Activated T-cell treated with anti-CD3 and anti-CD28 coated beads, Interleukin-2, amount 50 U/mL, for 72 hours (primary cell): Measurements from ENCODE around the gene SKAP2. TPM values are rescaled to one million over a fixed set of nuclear protein-coding genes. Genes with fewer than 3 reads are reported as not detected.

Experiments used
- ATAC-seq, 2 donors: fragments of 150-1000 bp; cut with Tn5 transposase; replicated peaks in 1 of 2; 2 replicates each; pipeline ENCODE4 v1.10.0; 2021; ENCODE audit warnings: moderate library complexity in 2 of 2, mild to moderate bottlenecking in 1 of 2
- DNase-seq, 2 donors: peaks; one replicate each; pipeline ENCODE4 v3.0.0; 2021 to 2022; ENCODE audit warnings: mixed read lengths in 1 of 2
- H3K27ac Mint-ChIP-seq: one replicate; pipeline ENCODE4 v1.8.0; 2022; ENCODE audit warnings: mild to moderate bottlenecking, moderate library complexity, mixed read lengths
- H3K27me3 Mint-ChIP-seq: one replicate; pipeline ENCODE4 v1.8.0; 2022; ENCODE audit warnings: low read depth, mixed read lengths
- H3K36me3 Mint-ChIP-seq, 2 donors: one replicate each; pipeline ENCODE4 v1.8.0; 2022; ENCODE audit warnings: mixed read lengths in 2 of 2, mild to moderate bottlenecking in 1 of 2; ENCODE audit not compliant: insufficient read depth in 2 of 2
- H3K4me1 Mint-ChIP-seq: one replicate; pipeline ENCODE4 v1.8.0; 2022; ENCODE audit warnings: low read depth, mixed read lengths
- H3K4me3 Mint-ChIP-seq, 2 donors: one replicate each; pipeline ENCODE4 v1.8.0; 2022; ENCODE audit warnings: mild to moderate bottlenecking in 2 of 2, mixed read lengths in 2 of 2, moderate library complexity in 2 of 2
- H3K9me3 Mint-ChIP-seq, 2 donors: one replicate each; pipeline ENCODE4 v1.8.0; 2022; ENCODE audit warnings: mixed read lengths in 2 of 2
- total RNA-seq, 2 donors: library from RNA; stranded (reverse); gene quantifications; one replicate each; pipeline ENCODE4 v1.2.3, GENCODE V29; 2022

Gene SKAP2
- total RNA-seq, 2 donors from 2014 or later, result 9.7 to 22.4 TPM

GRCh38 chr7:26675143-26675887 is 189.1 kb downstream of the SKAP2 start:
- no peak for ATAC-seq
- Mint-ChIP-seq H3K36me3 (no peaks in the 10 kb centered on the region), H3K27me3 (peaks cover 6% of the 10 kb centered on the region), H3K4me1 (no peaks in the 10 kb centered on the region), H3K4me3 (no peak overlapping the region), H3K9me3 (no peaks in the 10 kb centered on the region), H3K27ac (no peak overlapping the region)
- no peak for DNase-seq

GRCh38 chr7:26673858-26674257 is 190.5 kb downstream of the SKAP2 start:
- no peak overlapping the region for H3K27ac Mint-ChIP-seq
- no peaks in the 10 kb centered on the region for H3K4me1 Mint-ChIP-seq
- no peak for DNase-seq
- no peaks in the 10 kb centered on the region for H3K9me3 Mint-ChIP-seq
- ATAC-seq, result no peak
- H3K36me3 Mint-ChIP-seq, result no peaks in the 10 kb centered on the region
- H3K4me3 Mint-ChIP-seq, result no peak overlapping the region
- peaks cover 6% of the 10 kb centered on the region for H3K27me3 Mint-ChIP-seq

- no peak overlapping the region for H3K4me3 Mint-ChIP-seq
- H3K27ac Mint-ChIP-seq, result no peak overlapping the region
- no peaks in the 10 kb centered on the region for H3K4me1 Mint-ChIP-seq
- no peaks in the 10 kb centered on the region for H3K9me3 Mint-ChIP-seq
- ATAC-seq (no peak), DNase-seq (no peak)
- H3K36me3 Mint-ChIP-seq, result no peaks in the 10 kb centered on the region
- peaks cover 6% of the 10 kb centered on the region for H3K27me3 Mint-ChIP-seq
These were observed 191.1 kb downstream of the SKAP2 start for GRCh38 chr7:26673271-26673670.

- peaks cover 6% of the 10 kb centered on the region for H3K27me3 Mint-ChIP-seq
- DNase-seq, result no peak
- no peaks in the 10 kb centered on the region for H3K9me3 Mint-ChIP-seq
- no peaks in the 10 kb centered on the region for H3K4me1 Mint-ChIP-seq
- no peak overlapping the region for H3K27ac Mint-ChIP-seq
- no peak for ATAC-seq
- H3K36me3 Mint-ChIP-seq, result no peaks in the 10 kb centered on the region
- no peak overlapping the region for H3K4me3 Mint-ChIP-seq
These were observed 193.5 kb downstream of the SKAP2 start for GRCh38 chr7:26670841-26671240.

- no peak for ATAC-seq
- Mint-ChIP-seq H3K36me3 (no peaks in the 10 kb centered on the region), H3K4me3 (no peak overlapping the region), H3K4me1 (peaks cover under 1% of the 10 kb centered on the region), H3K27ac (no peak overlapping the region), H3K27me3 (peaks cover 4% of the 10 kb centered on the region), H3K9me3 (no peaks in the 10 kb centered on the region)
- DNase-seq, result no peak
These were observed 194.1 kb downstream of the SKAP2 start for GRCh38 chr7:26670290-26670689.

GRCh38 chr7:26668821-26669220 is 195.6 kb downstream of the SKAP2 start:
- Mint-ChIP-seq H3K4me3 (no peak overlapping the region), H3K4me1 (peaks cover 12% of the 10 kb centered on the region), H3K9me3 (no peaks in the 10 kb centered on the region), H3K36me3 (no peaks in the 10 kb centered on the region), H3K27ac (no peak overlapping the region), H3K27me3 (no peaks in the 10 kb centered on the region)
- ATAC-seq (no peak), DNase-seq (no peak)

GRCh38 chr7:26667514-26668133 is 196.8 kb downstream of the SKAP2 start:
- H3K9me3 Mint-ChIP-seq, result no peaks in the 10 kb centered on the region
- H3K27ac Mint-ChIP-seq, result no peak overlapping the region
- DNase-seq, result peak; percentile 49 to 60
- no peaks in the 10 kb centered on the region for H3K36me3 Mint-ChIP-seq
- peak; percentile 71 to 74 for ATAC-seq
- peaks cover 12% of the 10 kb centered on the region for H3K4me1 Mint-ChIP-seq
- peaks cover 1% of the 10 kb centered on the region for H3K27me3 Mint-ChIP-seq
- no peak overlapping the region for H3K4me3 Mint-ChIP-seq

- H3K27ac Mint-ChIP-seq, result no peak overlapping the region
- H3K4me3 Mint-ChIP-seq, result peak overlapping the region; percentile 25 to 33
- H3K36me3 Mint-ChIP-seq, result no peaks in the 10 kb centered on the region
- peaks cover 7% of the 10 kb centered on the region for H3K27me3 Mint-ChIP-seq
- peak; percentile 56 to 63 for ATAC-seq
- H3K4me1 Mint-ChIP-seq, result peaks cover 12% of the 10 kb centered on the region
- DNase-seq, result peak; percentile 6 to 10
- no peaks in the 10 kb centered on the region for H3K9me3 Mint-ChIP-seq
These were observed 199.5 kb downstream of the SKAP2 start for GRCh38 chr7:26664735-26665416.

GRCh38 chr7:26664274-26664673 is 200.1 kb downstream of the SKAP2 start:
- no peak overlapping the region for H3K4me3 Mint-ChIP-seq
- H3K9me3 Mint-ChIP-seq, result no peaks in the 10 kb centered on the region
- no peak for ATAC-seq
- no peak overlapping the region for H3K27ac Mint-ChIP-seq
- no peaks in the 10 kb centered on the region for H3K36me3 Mint-ChIP-seq
- peaks cover 7% of the 10 kb centered on the region for H3K27me3 Mint-ChIP-seq
- DNase-seq, result no peak
- H3K4me1 Mint-ChIP-seq, result peaks cover 12% of the 10 kb centered on the region

GRCh38 chr7:26663874-26664273 is 200.5 kb downstream of the SKAP2 start:
- no peak for DNase-seq
- Mint-ChIP-seq H3K27ac (no peak overlapping the region), H3K36me3 (no peaks in the 10 kb centered on the region), H3K27me3 (peaks cover 7% of the 10 kb centered on the region), H3K4me1 (peaks cover 12% of the 10 kb centered on the region), H3K9me3 (no peaks in the 10 kb centered on the region), H3K4me3 (no peak overlapping the region)
- ATAC-seq, result no peak

GRCh38 chr7:26662646-26663045 is 201.7 kb downstream of the SKAP2 start:
- H3K36me3 Mint-ChIP-seq, result no peaks in the 10 kb centered on the region
- peaks cover 7% of the 10 kb centered on the region for H3K27me3 Mint-ChIP-seq

GRCh38 chr7:26659121-26659520 is 205.3 kb downstream of the SKAP2 start:
- ATAC-seq (no peak), DNase-seq (no peak)
- H3K9me3 Mint-ChIP-seq, result no peaks in the 10 kb centered on the region
- peaks cover 21% of the 10 kb centered on the region for H3K27me3 Mint-ChIP-seq
- no peak overlapping the region for H3K27ac Mint-ChIP-seq
- no peaks in the 10 kb centered on the region for H3K36me3 Mint-ChIP-seq
- no peaks in the 10 kb centered on the region for H3K4me1 Mint-ChIP-seq
- no peak overlapping the region for H3K4me3 Mint-ChIP-seq

More at GRCh38 chr7:26662646-26663045, 201.7 kb downstream of the SKAP2 start:
- ATAC-seq (no peak), DNase-seq (no peak)
- peaks cover 12% of the 10 kb centered on the region for H3K4me1 Mint-ChIP-seq
- no peak overlapping the region for H3K27ac Mint-ChIP-seq
- no peaks in the 10 kb centered on the region for H3K9me3 Mint-ChIP-seq
- H3K4me3 Mint-ChIP-seq, result no peak overlapping the region

- H3K27me3 Mint-ChIP-seq, result peaks cover 21% of the 10 kb centered on the region
- ATAC-seq, result no peak
These were observed 205.9 kb downstream of the SKAP2 start for GRCh38 chr7:26658389-26659084.

More at GRCh38 chr7:26658389-26659084, 205.9 kb downstream of the SKAP2 start:
- DNase-seq, result no peak
- Mint-ChIP-seq H3K27ac (no peak overlapping the region), H3K9me3 (no peaks in the 10 kb centered on the region), H3K36me3 (no peaks in the 10 kb centered on the region), H3K4me3 (no peak overlapping the region), H3K4me1 (no peaks in the 10 kb centered on the region)
